ENCODE results near the gene CXCL11.

DNA sequence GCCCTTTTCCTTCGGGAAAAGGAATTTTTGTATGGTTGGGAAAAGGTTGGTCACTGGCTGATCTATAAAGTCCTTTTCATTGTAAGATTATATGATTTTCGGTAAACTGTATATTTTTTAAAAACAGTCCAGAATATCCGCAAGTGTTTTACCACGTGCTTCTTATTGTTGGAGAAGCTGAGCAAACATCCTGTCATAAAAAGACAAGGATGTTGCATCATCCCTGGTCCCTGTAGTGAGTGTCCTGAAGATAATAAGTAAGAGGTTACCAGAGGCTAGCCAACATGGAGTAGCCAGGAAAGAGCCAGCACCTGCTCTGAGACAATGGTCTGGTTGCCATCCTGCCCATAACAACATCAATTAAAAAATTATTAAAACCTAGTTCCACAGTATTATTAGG is 33.7 kb downstream of the CXCL11 start:
- TF ChIP-seq POLR2AphosphoS5 (IDR thresholded peaks at IDR 0.05; ENCODE audit: borderline replicate concordance, low read depth, low read length) (no peak), EZH2 (IDR thresholded peaks at IDR 0.05) (no peak)

All from SK-N-MC (cell line).